Inflammatory macrophage (primary cell): ENCODE data around the gene ITPKC.

Experiments
- DNase-seq, 2 donors: peaks; one replicate each; pipeline ENCODE4 v3.0.0-alpha.2; 2020 to 2022
- total RNA-seq, 18 experiments: gene quantifications; one replicate each; lab custom pipeline; 2026; ENCODE audit warnings: mixed read lengths in 6 of 18, inconsistent platforms in 2 of 18; lab: John Stamatoyannopoulos, UW

Gene ITPKC
- total RNA-seq = 6.8 to 15.8 (median 10.5) reads per million in 18 experiments

DNA sequence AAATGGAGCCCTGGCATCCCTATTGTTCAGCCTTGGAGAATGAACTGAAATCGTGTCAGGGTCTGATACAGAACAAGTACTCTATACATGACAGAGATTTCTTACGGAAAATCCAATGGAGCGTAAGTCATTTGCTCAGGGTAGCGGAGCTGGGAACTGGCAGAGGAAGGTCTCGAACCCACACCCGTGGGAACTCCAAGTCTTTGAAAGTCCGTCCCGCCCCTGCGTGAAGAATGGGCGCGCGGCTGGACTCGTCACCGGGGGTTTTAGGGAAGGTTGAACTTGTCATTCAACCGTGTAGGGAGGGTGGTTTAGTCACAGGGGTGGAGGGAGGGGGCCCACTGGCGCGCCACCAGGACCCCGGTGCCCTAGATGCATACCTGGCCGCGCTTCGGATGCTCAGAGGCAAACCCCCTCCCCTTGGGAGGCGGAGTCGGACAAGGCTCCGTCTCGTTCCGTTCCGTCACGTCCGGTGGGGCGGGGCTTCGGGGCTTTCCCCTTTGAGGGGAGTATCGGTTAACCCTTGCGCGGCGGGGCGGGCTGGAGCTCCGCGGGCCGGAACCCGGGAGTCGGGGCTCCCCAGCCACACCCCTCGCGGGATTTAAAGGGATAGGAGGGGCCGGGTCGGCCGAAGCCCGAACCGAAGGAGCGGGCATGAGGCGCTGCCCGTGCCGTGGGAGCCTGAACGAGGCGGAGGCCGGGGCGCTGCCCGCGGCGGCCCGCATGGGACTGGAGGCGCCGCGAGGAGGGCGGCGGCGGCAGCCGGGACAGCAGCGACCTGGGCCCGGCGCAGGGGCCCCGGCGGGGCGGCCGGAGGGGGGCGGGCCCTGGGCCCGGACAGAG is at the start of gene ITPKC, which contains the start of gene COQ8B:
TSS of gene ITPKC (plus strand) at position 631 of the 843 bp plus-strand sequence. CDS start at position 655, 24 bp downstream.
TSS of gene COQ8B (minus strand) at position 405 of the 843 bp plus-strand sequence. CDS start 2,254 bp downstream, outside the sequence.
- peak; percentile 95 to 96 for DNase-seq

DNA sequence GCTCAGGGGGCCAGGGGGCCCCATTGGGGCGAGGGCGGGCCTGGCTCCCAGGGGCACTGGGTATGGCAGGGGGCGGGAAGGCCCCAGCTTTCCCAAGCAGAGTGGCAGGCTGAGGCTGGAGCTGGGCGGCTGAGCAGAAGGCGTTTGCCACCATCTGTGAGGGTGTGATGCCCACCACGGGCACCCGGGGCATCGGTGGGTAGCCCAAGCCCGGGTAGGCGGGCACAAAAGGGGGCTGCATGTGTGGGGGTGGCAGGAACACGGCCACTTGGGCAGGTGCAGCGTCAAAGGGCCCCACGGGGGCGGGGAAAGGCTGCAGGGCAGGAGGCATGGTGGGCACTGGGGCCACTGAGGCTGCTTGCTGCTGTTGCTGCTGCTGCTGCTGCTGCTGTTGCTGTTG is 49.3 kb upstream of the ITPKC start:
- DNase-seq = no peak

DNA sequence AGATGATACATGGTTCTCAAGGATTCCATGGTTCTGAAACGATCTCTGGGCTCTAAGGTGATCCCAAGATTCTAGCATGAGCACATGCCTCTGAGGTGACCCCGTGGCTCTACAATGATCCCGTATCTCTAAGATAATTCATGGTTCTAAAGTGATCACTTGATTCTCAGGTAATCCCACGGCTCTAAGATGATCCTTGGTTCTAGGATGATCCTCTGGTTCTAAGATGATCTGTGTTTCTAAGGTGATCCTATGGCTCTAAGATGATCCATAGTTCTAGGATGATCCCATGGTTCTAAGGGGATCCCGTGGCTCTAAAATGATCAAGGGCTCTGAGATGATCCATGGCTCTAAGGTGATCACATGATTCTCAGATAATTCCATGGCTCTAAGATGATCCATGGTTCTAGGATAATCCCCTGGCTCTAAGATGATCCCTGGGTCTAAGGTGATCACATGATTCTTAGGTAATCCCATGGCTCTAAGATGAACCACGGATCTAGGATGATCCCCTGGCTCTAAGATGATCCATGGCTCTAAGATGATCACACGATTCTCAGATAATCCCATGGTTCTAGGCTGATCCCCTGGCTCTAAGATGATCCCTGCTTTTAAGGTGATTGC is 47.8 kb upstream of the ITPKC start:
- no peak for DNase-seq

DNA sequence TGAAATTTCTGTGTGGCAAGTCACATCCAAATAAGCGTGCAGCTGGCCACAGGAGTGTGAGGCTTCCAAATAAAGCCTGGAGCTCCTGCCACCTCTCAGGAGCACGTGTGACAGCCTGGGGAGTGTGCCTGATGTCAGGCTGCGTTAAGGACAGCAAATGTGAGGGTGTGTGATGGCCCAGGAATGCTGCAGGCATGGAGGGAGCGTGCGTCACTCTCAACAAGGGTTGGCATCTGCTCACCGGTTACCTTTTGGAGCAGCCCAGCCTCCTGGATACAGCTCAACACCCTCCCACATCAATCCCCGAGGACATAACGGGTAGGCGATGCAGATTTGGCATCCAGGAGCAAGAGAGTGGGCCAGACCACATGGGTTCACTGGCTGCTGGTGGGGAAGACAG is 45.5 kb upstream of the ITPKC start:
- no peak for DNase-seq

DNA sequence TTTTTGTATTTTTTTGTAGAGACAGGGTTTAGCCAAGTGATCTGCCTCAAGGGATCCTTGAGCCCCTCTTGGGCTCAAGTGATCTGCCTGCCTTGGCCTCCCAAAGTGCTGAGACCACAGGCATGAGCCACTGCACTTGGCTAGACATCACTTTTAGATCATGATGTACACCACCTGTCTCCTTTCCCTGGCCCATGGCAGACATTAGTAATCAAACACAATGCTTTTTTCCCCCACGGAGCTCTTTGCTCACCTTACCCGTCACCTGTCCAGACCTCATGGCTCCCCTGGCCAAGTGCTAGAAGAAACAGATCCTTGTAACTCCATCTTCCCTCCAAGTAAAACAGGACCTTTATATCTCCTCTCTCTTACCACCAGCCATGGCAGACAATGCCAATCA is 44.9 kb upstream of the ITPKC start:
- DNase-seq = no peak

DNA sequence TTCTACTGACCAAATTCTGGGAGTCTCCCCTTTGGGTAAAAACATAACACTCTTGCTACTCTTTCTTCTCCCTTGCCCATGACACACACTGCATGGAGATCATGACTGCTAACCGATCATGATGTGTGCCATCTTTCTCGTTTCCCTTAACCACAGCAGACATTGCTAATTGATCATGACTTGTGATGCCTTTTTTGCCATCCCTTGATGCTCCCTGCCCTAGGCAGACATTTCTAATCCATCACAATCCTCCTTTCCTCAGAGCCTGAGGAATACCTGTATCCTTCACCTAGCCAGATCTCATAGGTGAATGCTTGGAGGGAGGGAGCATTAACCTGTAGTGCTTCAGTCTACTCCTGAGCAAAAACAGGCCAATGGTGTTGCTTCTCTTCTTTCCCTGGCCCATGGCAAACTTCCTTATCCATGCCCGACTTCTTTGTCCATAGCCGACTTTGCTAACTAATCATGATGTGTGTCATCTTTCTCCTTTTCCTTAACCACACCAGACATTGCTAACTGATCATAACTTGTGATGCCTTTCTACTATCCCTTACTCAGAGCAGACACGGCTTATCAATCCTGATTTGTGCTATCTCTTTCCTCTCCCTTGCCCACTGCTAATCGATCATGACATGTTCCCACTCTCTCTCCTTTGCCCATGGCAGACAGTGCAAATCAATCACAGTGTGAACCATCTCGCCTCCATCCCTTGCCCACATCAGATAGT is 44.2 kb upstream of the ITPKC start:
- no peak for DNase-seq

DNA sequence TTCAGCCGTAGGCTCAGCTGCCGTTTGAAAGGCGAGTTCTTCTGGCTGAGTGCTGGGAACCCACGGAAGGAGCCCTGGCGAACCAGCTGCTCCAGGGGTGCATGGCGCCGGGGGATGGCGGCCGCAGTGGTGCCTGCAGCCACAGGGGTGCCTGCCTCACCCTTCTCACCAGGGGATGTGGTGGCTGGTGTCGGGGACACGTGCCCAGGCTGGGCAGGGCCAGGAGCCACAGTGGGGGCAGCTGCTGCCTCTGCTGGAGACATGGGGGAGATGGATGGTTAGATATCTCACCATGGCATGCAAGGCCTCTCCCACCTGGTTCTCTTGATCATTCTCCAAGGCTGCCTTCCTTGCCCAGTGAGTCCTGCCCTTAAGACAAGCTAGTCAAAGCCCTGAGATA is 43.5 kb upstream of the ITPKC start:
- DNase-seq = no peak

DNA sequence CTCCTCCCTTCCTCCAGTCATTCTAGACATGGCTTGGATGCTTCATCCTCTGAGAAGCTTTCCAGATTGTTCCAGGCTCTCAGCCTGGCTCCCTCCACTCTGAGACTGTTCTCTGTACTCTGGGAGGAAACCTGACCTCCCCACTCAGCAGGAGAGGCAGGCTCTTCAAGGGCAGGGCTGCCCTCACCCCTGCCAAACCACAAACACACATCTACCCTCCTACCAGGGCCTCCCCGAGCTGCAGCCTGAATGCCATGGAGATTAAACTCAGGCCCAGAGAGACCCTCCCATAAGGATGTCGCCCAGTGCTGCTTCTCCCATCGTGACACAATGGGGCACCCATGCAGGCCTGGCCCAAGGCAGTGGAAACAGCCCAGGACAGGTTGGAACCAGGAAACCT is 42.6 kb upstream of the ITPKC start:
- DNase-seq = no peak

DNA sequence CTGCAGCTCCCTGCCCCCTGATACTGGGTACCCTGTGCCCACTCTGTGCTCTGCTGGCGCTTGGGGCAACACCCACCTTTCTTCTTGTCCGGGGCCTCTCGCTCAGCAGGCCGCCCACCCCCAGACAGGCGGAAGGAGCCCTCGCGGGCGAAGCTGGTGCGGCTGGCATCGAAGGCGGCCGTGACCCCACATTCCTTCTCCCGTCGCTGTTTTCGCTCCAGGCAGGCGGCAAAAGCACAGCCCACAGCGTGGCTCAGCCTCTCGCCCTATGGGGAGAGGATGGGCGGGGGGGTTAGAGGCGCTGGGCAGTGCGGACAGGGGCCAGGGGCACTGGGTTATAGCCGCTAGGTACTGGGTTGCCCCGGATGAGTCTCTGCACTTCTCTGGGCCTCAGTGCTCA is 39.8 kb upstream of the ITPKC start:
- no peak for DNase-seq

DNA sequence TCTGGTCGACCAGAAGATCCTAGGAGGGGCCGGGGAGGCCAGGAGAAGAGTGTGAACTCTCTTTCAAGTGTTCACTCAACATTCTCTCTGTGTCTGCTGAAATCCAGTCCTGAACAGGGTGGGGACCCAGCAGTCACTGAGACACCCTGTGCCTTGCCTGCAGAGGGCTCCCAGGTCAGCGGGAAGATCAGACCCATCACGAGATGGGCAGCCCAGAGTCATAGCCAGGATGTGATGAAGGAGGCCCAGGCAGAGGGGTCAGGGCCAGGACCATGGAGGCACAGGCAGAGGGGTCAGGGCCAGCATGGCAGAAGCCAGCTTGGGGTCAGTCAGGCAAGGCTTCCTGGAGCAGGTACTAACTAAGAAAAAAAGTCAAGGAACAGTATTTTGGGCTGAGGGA is 35.9 kb upstream of the ITPKC start:
- no peak for DNase-seq

DNA sequence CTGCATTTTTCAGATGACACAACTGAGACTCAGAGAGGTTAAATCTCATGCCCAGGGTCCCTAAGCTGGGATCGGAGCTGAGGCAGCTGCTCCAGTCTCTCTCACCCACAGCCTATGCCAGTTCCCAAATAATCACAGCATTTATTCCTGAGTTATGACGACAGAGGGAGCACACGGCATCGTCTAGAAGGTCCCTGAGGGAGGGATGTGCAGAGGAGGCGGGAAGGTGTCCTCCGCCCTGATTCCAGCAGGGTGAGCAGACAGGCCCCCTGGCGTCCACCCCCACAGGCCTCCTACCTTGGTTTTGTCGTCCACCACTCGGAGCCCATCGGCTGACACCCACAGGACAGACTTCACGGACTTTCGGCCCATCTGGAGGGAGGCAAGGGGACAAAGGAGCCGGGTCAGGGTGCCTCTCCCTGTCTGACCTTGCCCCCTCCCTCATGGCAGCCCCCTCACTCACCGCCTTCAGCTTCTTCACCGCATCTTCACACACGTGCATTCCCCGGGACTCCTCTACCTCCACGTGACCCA is 34.4 kb upstream of the ITPKC start:
- DNase-seq = no peak

DNA sequence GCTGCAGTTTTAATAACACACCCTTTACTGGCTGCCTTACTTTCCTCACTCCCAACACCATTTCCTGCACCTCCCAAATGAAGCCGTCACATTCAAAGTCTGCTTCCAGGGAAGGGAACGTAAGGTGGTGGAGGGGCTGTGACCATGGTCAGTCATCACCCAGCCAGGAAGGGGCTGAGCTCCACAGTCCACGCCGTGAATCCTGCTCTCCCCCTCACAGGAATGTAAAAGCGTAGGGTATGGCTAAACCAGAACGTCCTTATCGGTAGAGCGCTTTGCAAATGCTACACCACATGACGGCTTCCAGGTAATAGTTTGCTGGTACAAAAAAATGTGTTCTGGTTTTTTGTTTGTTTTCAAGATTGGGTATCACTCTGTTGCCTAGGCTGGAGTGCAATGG is 33.5 kb upstream of the ITPKC start:
- no peak for DNase-seq

DNA sequence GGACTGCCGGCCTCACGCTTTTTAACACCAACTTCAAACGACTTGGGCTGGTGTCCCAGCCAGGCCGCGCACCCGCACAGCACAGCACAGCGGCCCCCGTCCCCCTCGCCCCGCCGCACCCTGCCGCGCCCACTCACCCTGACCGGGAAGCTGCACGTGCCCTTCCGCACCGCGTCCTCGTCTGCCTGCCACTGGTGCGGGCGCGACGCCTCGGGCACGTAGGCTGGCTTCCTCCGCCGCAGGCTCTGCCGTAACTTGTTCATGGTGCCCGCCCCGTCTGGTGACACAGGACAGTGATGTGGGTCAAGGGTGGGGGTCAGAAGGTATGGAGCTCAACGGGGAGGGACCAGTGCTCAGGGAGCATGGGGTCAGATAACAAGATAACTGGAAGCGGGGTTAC is 32.6 kb upstream of the ITPKC start:
- DNase-seq = no peak

DNA sequence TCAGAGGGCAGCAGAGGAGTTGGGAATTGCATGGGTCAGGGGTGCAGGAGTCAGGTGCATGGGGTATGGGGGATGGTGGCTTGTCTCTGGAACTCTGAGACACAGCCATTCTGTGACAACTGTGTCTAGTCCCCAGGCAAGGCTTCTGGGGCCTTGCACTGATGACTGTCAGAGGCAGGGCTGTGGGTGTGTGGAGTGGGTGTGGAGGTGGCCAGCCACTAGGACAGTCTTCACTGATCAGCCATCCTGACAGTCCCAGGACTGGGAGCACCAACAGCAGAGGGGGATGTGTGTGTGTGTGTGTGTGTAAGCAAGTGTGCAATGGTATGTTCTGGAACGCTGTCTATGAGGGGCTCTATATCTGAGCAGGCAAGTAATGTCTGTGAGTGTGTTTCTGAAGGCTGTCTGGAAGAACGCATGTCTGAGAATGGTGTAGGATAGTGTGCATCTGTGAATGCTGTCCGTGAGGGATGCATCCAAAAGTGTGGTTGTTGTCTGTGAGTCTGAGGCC is 31.8 kb upstream of the ITPKC start:
- peak in 1 of 2 donors; percentile 24 for DNase-seq

DNA sequence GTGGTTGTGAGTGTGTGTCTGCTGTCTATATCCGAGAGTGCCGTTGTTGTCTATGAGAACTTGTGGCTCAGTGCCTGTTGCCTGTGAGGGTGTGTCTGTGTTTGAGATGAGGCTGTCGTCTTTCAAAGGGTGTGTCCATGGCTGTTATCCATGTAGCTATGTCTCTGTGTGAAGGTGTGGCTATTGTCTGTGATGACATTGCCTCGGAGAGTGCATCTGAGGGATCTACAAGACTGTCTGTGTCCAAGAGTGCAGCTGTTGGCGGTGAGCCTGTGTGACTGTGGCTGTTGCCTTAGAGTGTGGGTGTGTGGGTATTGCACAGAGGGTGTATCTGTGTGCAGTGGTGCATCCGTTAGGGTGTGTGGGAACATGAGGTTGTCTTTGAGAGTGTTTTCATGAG is 31.3 kb upstream of the ITPKC start:
- no peak for DNase-seq

DNA sequence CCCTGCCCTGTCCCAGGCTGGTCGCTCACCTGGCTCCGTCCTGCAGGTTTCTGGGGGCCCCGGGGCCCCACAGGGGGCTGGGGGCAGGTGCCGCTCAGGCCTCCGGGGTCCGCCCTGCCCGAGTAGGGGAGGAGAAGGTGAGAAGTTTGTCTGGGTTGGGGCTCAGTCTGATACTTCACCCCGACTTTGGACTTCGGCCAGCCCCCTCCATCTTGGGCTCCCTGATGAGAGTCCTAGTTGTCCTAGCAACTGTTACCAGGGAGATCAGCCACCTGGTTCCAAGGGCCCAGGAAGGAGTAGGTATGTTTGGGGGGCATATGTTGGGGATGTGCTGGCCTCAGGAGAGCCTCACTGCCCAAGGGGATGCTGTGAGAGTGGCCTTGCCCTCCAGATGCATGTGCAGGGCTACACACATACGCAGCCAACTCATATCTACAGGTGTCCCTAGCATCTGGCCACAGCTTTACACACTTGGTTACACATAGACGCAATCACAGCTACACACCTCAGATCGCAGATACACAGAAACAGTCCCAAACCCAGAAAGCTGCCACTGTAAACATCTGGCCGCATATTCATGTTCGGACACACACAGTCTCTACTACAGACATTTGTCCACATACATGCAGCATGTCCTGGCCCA is 29.9 kb upstream of the ITPKC start:
- DNase-seq = no peak

DNA sequence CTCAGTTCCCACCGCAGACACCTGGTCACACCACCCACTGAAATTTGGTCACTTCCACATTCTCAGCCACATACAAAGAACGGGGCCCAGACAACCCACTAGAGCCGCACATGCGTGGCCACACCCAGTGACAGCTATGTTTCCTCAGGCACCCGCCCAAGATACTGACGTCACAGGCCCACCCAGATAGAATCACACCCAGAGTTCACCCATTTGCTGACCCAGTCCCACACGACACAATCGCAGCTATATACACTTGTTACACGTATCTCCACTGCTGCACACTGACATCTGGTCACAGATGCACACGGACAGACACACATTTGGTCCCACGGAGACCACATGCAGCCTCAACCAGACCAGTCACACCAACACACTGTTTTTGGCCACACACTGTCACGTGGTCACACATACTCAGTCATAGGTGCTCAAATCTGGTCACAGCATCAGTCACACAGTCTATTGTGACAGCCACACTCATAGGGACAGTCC is 29.3 kb upstream of the ITPKC start:
- peak; percentile 47 to 71 for DNase-seq

DNA sequence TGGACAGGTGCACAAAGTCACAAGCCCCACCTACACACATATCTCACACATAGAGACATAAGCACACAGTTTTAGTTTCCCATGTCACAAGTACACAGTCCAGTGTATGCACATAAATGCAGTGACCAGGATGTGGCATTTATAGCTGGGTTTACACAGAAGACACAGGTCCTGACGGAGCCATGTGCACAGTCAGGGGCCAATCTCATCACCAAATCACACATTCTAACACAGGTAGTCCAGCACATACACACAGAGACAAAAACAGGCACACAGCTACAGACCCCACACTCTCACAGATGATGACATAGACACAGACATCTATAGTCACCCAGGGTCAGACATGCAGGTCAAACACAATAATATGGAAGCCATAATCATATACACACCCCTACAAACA is 28.6 kb upstream of the ITPKC start:
- DNase-seq = no peak

DNA sequence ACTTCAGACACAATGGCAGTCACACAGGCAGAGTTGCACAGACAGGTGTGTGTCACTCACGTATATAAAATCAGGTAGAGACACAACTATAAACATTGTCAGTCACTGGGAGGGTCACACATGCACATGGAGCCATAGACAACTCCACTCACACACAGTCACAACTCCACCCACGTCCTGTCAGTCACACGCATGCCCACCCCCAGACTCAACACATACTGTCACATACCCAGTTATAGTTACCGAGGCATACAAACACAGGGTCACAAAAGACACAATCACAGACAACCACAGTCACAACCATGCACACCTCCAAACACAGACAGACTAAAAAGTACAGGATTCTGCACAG is 27.9 kb upstream of the ITPKC start:
- DNase-seq = no peak

DNA sequence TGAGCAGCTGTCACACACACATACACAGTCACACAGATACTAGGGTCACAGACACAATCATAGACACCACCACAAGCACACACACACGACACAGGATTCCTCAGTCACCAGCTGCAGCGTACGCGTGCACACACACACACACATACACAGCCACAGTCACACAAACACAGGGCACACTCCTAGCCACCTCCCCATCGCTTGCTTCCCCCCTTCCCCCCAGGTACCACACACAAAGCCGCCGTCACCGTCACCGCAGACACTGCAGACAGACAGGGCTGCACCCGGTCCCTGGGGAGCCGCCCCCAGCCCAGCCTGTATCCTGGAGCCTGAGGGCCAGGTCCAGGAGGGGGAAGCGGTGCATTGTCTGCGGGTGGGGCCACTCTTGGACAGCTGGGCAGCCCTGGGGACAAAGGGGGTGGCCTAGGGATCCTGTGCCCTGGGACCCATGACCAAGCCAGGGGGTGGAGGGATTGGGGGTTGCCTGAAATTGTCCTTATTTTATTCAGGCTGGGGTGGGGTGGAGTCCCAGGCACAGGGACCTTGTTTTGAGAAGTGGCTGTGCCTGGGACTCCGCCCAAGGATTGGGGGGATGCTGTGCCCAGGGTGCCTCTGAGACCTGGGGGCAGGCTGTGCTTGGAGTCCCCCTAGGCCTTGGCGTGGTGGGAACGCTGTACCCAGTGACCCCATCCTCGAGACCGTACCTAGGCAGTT is 27.4 kb upstream of the ITPKC start:
- DNase-seq = no peak

DNA sequence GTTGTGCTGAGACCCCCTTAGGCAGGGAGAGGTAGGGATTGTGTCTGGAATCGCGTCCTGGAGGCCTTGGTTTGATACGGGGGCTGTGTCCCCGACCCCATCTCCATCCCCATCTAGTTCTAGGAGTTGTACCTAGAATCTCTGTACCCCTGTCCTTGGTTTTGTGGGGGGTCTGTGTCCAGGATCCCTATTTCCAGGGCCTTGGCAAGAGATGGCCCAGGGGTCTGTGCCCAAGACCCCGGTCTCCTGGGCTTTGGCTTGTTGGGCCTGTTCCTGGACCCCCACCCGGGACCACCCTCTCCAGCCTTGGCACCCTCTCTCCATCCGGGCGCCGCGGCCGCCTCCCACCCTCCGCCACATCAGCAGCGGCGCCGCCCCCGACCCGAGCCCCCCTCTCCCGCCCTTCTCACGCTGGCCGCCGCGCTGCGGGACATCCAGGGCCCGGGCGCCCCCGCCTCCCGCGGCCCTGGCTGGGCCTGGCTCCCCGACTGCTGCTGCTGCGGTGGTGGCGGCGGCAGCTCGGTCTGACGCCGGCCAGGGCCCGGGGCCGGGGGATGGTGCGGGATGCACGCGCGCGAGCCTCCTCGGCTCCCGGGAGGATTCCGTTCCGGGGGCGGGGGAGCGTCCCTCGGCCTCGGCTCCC is 26.7 kb upstream of the ITPKC start, which contains the start of gene NUMBL:
TSS of gene NUMBL (minus strand) at position 602 of the 643 bp plus-strand sequence. CDS start at position 434, 168 bp downstream.
- no peak for DNase-seq
